ENCODE results near the gene PRKAR1B. TPM values are rescaled to one million over a fixed set of nuclear protein-coding genes. Genes with fewer than 3 reads are reported as not detected.

The PRKAR1B gene
- total and polyA plus RNA-seq, 8 donors, result 4.5 to 45.8 (median 11.1) TPM

GRCh38 chr7:668139-668931, 58.7 kb downstream of the PRKAR1B start:
- H3K9me3 ChIP-seq, result no peaks in the 10 kb centered on the region
- H3K4me1 ChIP-seq, result peaks cover 0 to 50% (median 28%) of the 10 kb centered on the region in 4 donors
- intact Hi-C loops (cut with DNase I; ENCODE audit: low total_unique reads), result no loop called here
- peak in 1 of 2 donors; percentile 81 for DNase-seq
- H3K4me3 ChIP-seq, result no peak overlapping the region
- H3K36me3 ChIP-seq, result no peaks in the 10 kb centered on the region
- WGBS, 5 donors, result 32 to 67% (median 64%) methylated on average over 16 of the region's 16 CpGs
- no peaks in the 10 kb centered on the region for H3K27me3 ChIP-seq
- peak overlapping the region in 4 of 5 donors; percentile 13 to 81 (median 54) for H3K27ac ChIP-seq
- TF ChIP-seq POLR2AphosphoS5 (IDR thresholded peaks at IDR 0.05) (peak in 1 of 3 donors; percentile 12), CTCF (IDR thresholded peaks at IDR 0.05) (no peak)

- H3K4me1 ChIP-seq, result peaks cover 0 to 51% (median 30%) of the 10 kb centered on the region in 4 donors
- TF ChIP-seq POLR2A (IDR thresholded peaks at IDR 0.05), result no peak
- TF ChIP-seq POLR2AphosphoS5 (IDR thresholded peaks at IDR 0.05), result no peak
- TF ChIP-seq CTCF (IDR thresholded peaks at IDR 0.05), result no peak
- no peak for TF ChIP-seq EP300 (IDR thresholded peaks at IDR 0.05)
- 96 to 100% (median 97%) methylated on average over 4 to 7 of the region's 7 CpGs for WGBS, 5 donors
- no peaks in the 10 kb centered on the region for H3K36me3 ChIP-seq
- no peak overlapping the region for H3K4me3 ChIP-seq
- no peak for DNase-seq
- H3K27me3 ChIP-seq, result no peaks in the 10 kb centered on the region
- intact Hi-C loops (cut with DNase I; ENCODE audit: low total_unique reads), result no loop called here
- H3K9me3 ChIP-seq, result no peaks in the 10 kb centered on the region
- H3K27ac ChIP-seq, result peak overlapping the region in 3 of 5 donors; percentile 58 to 83 (median 59)
Measured at GRCh38 chr7:666454-667292, 60.4 kb downstream of the PRKAR1B start.

GRCh38 chr7:665736-666453, 61.2 kb downstream of the PRKAR1B start:
- Histone ChIP-seq H3K27ac (peak overlapping the region in 4 of 5 donors; percentile 55 to 83 (median 58)), H3K27me3 (no peaks in the 10 kb centered on the region), H3K36me3 (no peaks in the 10 kb centered on the region), H3K9me3 (no peaks in the 10 kb centered on the region), H3K4me1 (peaks cover 0 to 51% (median 30%) of the 10 kb centered on the region in 4 donors), H3K4me3 (no peak overlapping the region)
- intact Hi-C loops (cut with DNase I; ENCODE audit: low total_unique reads), result no loop called here
- 65 to 84% (median 79%) methylated on average over 24 to 35 of the region's 35 CpGs for WGBS, 5 donors
- TF ChIP-seq EP300 (IDR thresholded peaks at IDR 0.05), result no peak
- no peak for TF ChIP-seq POLR2A (IDR thresholded peaks at IDR 0.05)
- no peak for TF ChIP-seq CTCF (IDR thresholded peaks at IDR 0.05)
- no peak for TF ChIP-seq POLR2AphosphoS5 (IDR thresholded peaks at IDR 0.05)
- DNase-seq, result peak in 1 of 2 donors; percentile 60

Measured in stomach (tissue), 9 donors.